Common myeloid progenitor, CD34-positive (primary cell): Measurements from ENCODE around the gene FOSL2.
A peak's percentile ranks its signal among the peaks of the same experiment; 100 is the strongest.

ENCODE experiments used
- CTCF ChIA-PET: fragments of 350-600 bp; sonication (Branson Sonifier 250); formaldehyde crosslinking; loops from one replicate; lab custom pipeline; 2021; ENCODE audit warnings: antibody characterized with exemption; lab: Charles Lee
- POLR2A ChIA-PET: fragments of 350-600 bp; sonication (Branson Sonifier 250); formaldehyde crosslinking; loops from one replicate; lab custom pipeline; 2021; ENCODE audit warnings: antibody characterized with exemption; lab: Charles Lee
- DNase-seq, 3 donors: peaks; one replicate each; pipeline versions ENCODE4 v3.0.0 to v3.0.0-alpha.2; 2013
- H3K27ac ChIP-seq, 2 experiments: 1 replicate in 1 of 2; 2 replicates in 1 of 2; pipeline ENCODE4 v1.7.0; 2013; ENCODE audit warnings: inconsistent platforms in 2 of 2, low read length in 2 of 2, mild to moderate bottlenecking in 2 of 2, low read depth in 1 of 2, moderate library complexity in 1 of 2; ENCODE audit not compliant: severe bottlenecking in 2 of 2, insufficient read depth in 1 of 2, poor library complexity in 1 of 2
- H3K27me3 ChIP-seq, 5 experiments: replicated peaks in 2 of 5; 1 replicate in 3 of 5; 2 replicates in 2 of 5; pipeline versions ENCODE4 v1.6.1 to v1.7.0; 2013; ENCODE audit warnings: low read length in 4 of 5, mild to moderate bottlenecking in 2 of 5, moderate library complexity in 2 of 5, inconsistent platforms in 1 of 5; ENCODE audit not compliant: insufficient read depth in 5 of 5, control insufficient read depth in 4 of 5
- H3K36me3 ChIP-seq, 4 experiments: 1 replicate in 2 of 4; 2 replicates in 2 of 4; pipeline versions ENCODE4 v1.6.1 to v1.7.0; 2013; ENCODE audit warnings: low read length in 3 of 4, control low read depth in 1 of 4, mild to moderate bottlenecking in 1 of 4; ENCODE audit not compliant: control insufficient read depth in 4 of 4, insufficient read depth in 4 of 4
- H3K4me1 ChIP-seq, 4 experiments: 1 replicate in 3 of 4; 2 replicates in 1 of 4; pipeline versions ENCODE4 v1.6.1 to v1.7.1; 2013; ENCODE audit warnings: low read length in 3 of 4, mild to moderate bottlenecking in 3 of 4, control low read depth in 1 of 4, inconsistent platforms in 1 of 4, moderate library complexity in 1 of 4; ENCODE audit not compliant: control insufficient read depth in 4 of 4, insufficient read depth in 4 of 4; ENCODE audit errors: control extremely low read depth in 1 of 4
- H3K4me3 ChIP-seq, 7 experiments: 1 replicate in 4 of 7; 2 replicates in 3 of 7; pipeline versions ENCODE4 v1.5.1 to v1.7.0; 2013; ENCODE audit warnings: mild to moderate bottlenecking in 7 of 7, low read length in 6 of 7, moderate library complexity in 6 of 7, inconsistent platforms in 2 of 7, low read depth in 2 of 7, control low read depth in 1 of 7; ENCODE audit not compliant: insufficient read depth in 4 of 7, control insufficient read depth in 1 of 7; ENCODE audit errors: extremely low read depth in 1 of 7
- H3K9me3 ChIP-seq, 5 experiments: 1 replicate in 4 of 5; 2 replicates in 1 of 5; pipeline versions ENCODE4 v1.6.1 to v1.7.1; 2013; ENCODE audit warnings: low read length in 4 of 5, mild to moderate bottlenecking in 2 of 5, inconsistent platforms in 1 of 5, low read depth in 1 of 5, moderate library complexity in 1 of 5; ENCODE audit not compliant: control insufficient read depth in 4 of 5, insufficient read depth in 2 of 5; ENCODE audit errors: control extremely low read depth in 1 of 5
- WGBS: methylation state at CpG from one replicate; pipeline ENCODE4 v1.1.5; 2013; ENCODE audit not compliant: insufficient coverage; 5-methylcytosine and 5-hydroxymethylcytosine counted together

Gene FOSL2

DNA sequence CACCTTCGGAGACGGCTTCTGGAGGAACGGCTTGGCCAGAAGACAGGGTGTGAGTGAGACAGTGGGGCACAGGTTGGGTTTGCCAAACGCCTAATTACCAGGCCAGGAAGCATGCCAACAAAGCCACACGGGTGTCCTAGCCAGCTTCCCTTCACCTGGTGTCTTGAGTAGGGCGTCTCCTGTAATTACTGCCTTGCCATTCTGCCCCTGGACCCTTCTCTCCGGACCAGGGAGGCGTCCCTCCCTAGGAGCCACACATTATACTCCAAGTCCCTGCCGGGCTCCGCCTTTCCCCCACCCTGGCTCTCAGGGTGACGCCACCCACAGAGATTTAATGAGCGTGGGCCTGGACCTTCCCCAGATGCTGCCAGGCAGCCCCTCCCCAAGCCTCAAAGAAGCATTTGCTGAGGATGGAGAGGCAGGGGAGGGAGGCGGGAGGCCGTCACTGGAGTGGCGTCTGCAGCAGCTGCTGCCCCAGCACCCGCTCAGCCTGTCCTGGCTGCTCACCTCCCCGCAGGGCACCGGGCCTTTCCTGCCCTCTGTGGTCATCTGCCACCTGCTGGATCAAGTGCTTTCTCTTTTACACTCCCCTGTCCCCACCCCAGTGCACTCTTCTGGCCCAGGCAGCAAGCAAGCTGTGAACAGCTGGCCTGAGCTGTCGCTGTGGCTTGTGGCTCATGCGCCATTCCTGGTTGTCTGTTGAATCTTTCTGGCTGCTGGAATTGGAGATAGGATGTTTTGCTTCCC lies 20.7 kb downstream of the FOSL2 start:
- POLR2A ChIA-PET = interaction anchor here (1.1 kb wide), 2 partner anchors 15 to 21 kb away, joined by 4 to 8 read pairs; no protein-coding TSS in a partner anchor
- no peak overlapping the region for H3K27ac ChIP-seq
- CTCF ChIA-PET = interaction anchor here (0.7 to 2.8 kb wide), 8 partner anchors 10 to 730 kb away, joined by 3 to 19 read pairs (median 4); no protein-coding TSS in a partner anchor

DNA sequence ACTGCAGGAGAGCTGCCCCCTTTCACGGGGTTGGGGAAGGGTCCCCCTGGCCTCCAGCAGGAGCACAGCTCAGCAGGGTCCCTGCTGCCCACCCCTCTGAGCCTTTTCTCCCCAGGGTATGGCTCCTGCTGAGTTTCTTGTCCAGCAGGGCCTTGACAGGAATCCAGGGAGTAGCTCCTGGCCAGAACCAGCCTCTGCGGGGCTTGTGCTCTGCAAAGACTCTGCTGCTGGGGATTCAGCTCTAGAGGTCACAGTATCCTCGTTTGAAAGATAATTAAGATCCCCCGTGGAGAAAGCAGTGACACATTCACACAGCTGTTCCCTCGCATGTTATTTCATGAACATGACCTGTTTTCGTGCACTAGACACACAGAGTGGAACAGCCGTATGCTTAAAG lies 21.2 kb downstream of the FOSL2 start:
- H3K9me3 ChIP-seq = no peaks in the 10 kb centered on the region
- no peak overlapping the region for H3K27ac ChIP-seq
- WGBS = 98% methylated on average over 7 of the region's 7 CpGs
- no peak for DNase-seq
- no peak overlapping the region for H3K4me3 ChIP-seq
- H3K4me1 ChIP-seq = peaks cover 4 to 31% (median 24%) of the 10 kb centered on the region in 4 experiments
- CTCF ChIA-PET = interaction anchor here (0.7 to 2.8 kb wide), 9 partner anchors 10 to 731 kb away, joined by 3 to 19 read pairs (median 4); no protein-coding TSS in a partner anchor
- no peaks in the 10 kb centered on the region for H3K27me3 ChIP-seq
- H3K36me3 ChIP-seq = peaks cover 7 to 67% (median 38%) of the 10 kb centered on the region in 4 experiments
- POLR2A ChIA-PET = interaction anchor here (0.8 to 1.1 kb wide), 4 partner anchors 8 to 64 kb away, joined by 3 to 8 read pairs (median 4); no protein-coding TSS in a partner anchor

More for the DNA sequence above, 20.7 kb downstream of the FOSL2 start:
- Histone ChIP-seq H3K36me3 (peaks cover 8 to 73% (median 41%) of the 10 kb centered on the region in 4 experiments), H3K9me3 (no peaks in the 10 kb centered on the region), H3K27me3 (no peaks in the 10 kb centered on the region), H3K4me1 (peaks cover 4 to 37% (median 29%) of the 10 kb centered on the region in 4 experiments), H3K4me3 (no peak overlapping the region)
- peak in 1 of 3 donors; percentile 39 for DNase-seq
- WGBS = 96% methylated on average over 18 of the region's 20 CpGs

DNA sequence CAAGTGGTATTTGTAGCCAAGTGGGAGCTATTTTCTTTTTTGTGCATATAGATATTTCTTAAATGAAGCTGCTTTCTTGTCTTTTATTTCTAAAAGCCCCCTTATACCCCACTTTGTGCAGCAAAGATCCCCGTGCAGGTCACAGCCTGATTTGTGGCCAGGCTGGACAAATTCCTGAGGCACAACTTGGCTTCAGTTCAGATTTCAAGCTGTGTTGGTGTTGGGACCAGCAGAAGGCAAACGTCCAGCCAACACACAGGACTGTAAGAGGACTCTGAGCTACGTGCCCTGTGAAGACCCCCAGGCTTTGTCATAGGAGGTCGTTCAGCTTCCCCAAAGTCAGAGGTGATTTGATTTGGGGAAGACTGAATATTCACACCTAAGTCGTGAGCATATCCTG lies 21.9 kb downstream of the FOSL2 start:
- Histone ChIP-seq H3K4me3 (no peak overlapping the region), H3K9me3 (no peaks in the 10 kb centered on the region), H3K27me3 (no peaks in the 10 kb centered on the region), H3K4me1 (peaks cover 4 to 24% (median 17%) of the 10 kb centered on the region in 4 experiments), H3K27ac (no peak overlapping the region), H3K36me3 (peaks cover 5 to 61% (median 37%) of the 10 kb centered on the region in 4 experiments)
- ChIA-PET CTCF (interaction anchor here (0.9 to 2.8 kb wide), 9 partner anchors 9 to 732 kb away, joined by 3 to 19 read pairs (median 4); no protein-coding TSS in a partner anchor), POLR2A (interaction anchor here (0.8 to 1.1 kb wide), 4 partner anchors 8 to 64 kb away, joined by 3 to 8 read pairs (median 4); no protein-coding TSS in a partner anchor)
- DNase-seq = no peak
- 92% methylated on average over 4 of the region's 5 CpGs for WGBS

DNA sequence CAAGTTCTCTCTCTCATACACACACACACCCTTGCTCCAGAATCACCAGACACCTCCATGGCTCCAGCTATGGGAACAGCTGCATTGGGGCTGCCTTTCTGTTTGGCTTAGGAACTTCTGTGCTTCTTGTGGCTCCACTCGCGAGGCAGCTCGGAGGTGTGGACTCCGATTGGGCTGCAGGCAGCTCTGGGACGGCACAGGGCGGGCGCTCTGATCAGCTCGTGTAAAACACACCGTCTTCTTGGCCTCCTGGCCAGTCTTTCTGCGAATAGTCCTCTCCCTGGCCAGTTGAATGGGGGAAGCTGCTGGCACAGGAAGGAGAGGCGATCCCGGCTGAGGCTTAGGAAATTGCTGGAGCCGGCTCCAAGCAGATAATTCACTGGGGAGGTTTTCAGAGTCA lies 22.4 kb downstream of the FOSL2 start:
- Histone ChIP-seq H3K4me1 (peaks cover 4 to 20% (median 13%) of the 10 kb centered on the region in 4 experiments), H3K9me3 (no peaks in the 10 kb centered on the region), H3K27me3 (no peaks in the 10 kb centered on the region), H3K27ac (no peak overlapping the region), H3K4me3 (no peak overlapping the region), H3K36me3 (peaks cover 5 to 59% (median 37%) of the 10 kb centered on the region in 4 experiments)
- ChIA-PET POLR2A (interaction anchor here (0.8 kb wide), 1 partner anchor 65 kb away, joined by 3 read pairs; no protein-coding TSS in a partner anchor), CTCF (interaction anchor here (0.9 to 2.8 kb wide), 7 partner anchors 12 to 376 kb away, joined by 3 to 19 read pairs (median 3); no protein-coding TSS in a partner anchor)
- 98% methylated on average over 11 of the region's 13 CpGs for WGBS
- DNase-seq = no peak

DNA sequence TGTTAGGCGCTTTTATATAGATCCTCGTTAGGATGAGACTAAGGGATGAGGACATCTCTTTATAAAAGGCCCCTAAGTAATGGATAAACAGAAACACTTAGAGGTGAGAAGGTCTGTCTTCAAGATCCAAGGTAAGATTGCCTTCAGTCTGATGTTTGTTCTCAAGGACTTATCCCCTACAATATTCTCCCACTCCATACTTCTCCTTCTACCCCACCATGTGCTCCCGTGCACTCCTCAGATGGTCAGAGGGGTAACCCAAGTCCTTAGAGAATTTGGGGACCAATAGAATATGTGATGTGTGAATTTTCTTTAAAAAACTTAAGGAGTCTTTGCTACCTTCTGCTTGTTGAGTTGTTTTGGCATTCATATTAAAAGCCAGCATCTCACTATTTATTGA lies 23.1 kb downstream of the FOSL2 start:
- POLR2A ChIA-PET = no interaction called here

DNA sequence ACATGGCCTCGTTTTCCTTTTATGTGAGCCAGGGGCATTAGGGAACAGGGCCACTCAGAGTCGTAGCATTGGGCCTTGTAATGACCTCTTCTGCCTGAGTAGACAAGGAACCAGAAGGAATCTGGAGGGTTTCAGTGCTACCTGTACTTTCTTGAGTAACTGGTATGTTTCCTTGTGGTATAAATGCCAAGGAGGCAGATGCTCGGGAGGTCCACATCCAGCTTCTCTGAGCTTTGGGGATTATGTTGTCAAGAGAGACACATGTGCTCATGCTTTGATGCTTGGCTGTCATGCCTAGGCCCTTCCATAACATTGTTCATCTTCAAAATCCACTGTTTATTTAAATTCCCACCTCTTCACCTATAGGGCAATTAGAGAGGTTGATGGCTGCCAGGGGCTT lies 26.3 kb downstream of the FOSL2 start:
- POLR2A ChIA-PET = no interaction called here
- Histone ChIP-seq H3K4me3 (no peak overlapping the region), H3K9me3 (no peaks in the 10 kb centered on the region), H3K27ac (no peak overlapping the region), H3K36me3 (peaks cover 0 to 27% (median 15%) of the 10 kb centered on the region in 4 experiments), H3K27me3 (no peaks in the 10 kb centered on the region), H3K4me1 (peaks cover 3 to 14% (median 11%) of the 10 kb centered on the region in 4 experiments)
- no peak for DNase-seq
- CTCF ChIA-PET = interaction anchor here (1.0 to 1.9 kb wide), 5 partner anchors 9 to 63 kb away, joined by 3 to 8 read pairs (median 5); no protein-coding TSS in a partner anchor
- 100% methylated on average over 2 of the region's 3 CpGs for WGBS

More for the DNA sequence above, 23.1 kb downstream of the FOSL2 start:
- Histone ChIP-seq H3K4me3 (no peak overlapping the region), H3K9me3 (no peaks in the 10 kb centered on the region), H3K27ac (no peak overlapping the region), H3K4me1 (peaks cover 4 to 14% (median 8%) of the 10 kb centered on the region in 4 experiments), H3K36me3 (peaks cover 5 to 58% (median 37%) of the 10 kb centered on the region in 4 experiments), H3K27me3 (no peaks in the 10 kb centered on the region)
- CTCF ChIA-PET = interaction anchor here (1.2 kb wide), 1 partner anchor 376 kb away, joined by 3 read pairs; no protein-coding TSS in a partner anchor
- DNase-seq = no peak
- WGBS = no CpG with 5 or more reads among the region's 3 CpGs
